ENCODE measurements around the gene SP4. TPM values are rescaled to one million over a fixed set of nuclear protein-coding genes. Genes with fewer than 3 reads are reported as not detected.

Gene SP4
- total RNA-seq, result 4.5 and 4.8 TPM in 2 replicates

DNA sequence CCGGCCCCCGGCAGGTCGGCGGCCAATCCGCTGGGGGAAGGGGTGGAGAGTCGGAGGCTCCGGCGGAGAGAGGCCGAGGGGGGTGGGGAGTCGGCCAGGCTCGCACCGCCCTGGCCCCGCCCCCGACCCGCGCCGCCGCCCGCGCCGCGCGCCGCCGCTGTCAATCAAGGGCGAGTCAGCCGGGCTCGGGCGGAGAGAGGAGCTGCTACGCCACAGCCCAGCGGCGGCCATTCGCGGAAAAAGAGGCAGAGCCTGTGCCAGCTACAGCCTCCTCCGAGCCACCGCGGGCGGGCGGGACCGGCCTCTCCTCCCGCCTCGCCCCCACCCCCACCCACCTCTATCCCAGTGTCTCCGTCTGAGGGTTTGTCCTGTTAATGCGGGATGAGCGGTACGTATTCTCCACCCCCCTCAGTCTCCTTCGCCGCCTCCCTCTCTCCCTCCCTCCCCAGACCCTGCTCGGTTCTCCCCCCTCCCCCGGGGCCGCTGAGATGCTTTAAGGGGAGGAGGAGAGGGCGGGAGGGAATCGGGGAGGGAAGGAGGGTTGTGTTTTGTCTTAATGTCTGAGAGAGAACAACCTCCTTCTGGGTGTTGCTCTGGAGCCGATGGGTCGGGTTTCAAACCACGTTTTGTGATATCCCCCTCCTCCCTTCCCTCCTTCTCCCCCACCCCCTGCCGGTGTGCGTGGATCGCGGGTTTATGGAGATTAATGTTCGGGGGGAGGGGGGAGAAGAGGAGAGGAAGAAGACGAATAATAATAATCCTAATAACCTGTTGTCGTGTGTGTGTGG lies at the start of gene SP4:
TSS of gene SP4 (plus strand) at position 213 of the 788 bp plus-strand sequence. CDS start at position 382, 169 bp downstream.

GRCh38 chr7:21542891-21543527 lies 115.1 kb downstream of the SP4 start, which contains the start of gene DNAH11:
Gene DNAH11, plus strand, starts transcription at chr7:21543039. Its CDS starts 207 bp downstream, at chr7:21543246.

Other genes starting within 250 kb of the SP4 start
- under 0.01 and 1.5 TPM in 2 replicates for gene DNAH11, start 115.0 kb downstream of the SP4 start, total RNA-seq

All from smooth muscle cell of trachea (primary cell).